Measurements from ENCODE around the gene PTGES3.

The PTGES3 gene

GRCh38 chr12:56628671-56629458 lies 59.2 kb downstream of the PTGES3 start:
- DNase-seq, result peak; percentile 54

- no peak for DNase-seq
Measured at GRCh38 chr12:56626701-56627100, 61.4 kb downstream of the PTGES3 start.

GRCh38 chr12:56622535-56622934 lies 65.5 kb downstream of the PTGES3 start:
- no peak for DNase-seq

- no peak for DNase-seq
Measured at GRCh38 chr12:56616925-56617324, 71.2 kb downstream of the PTGES3 start.

GRCh38 chr12:56616244-56616643 lies 71.8 kb downstream of the PTGES3 start:
- DNase-seq, result no peak

GRCh38 chr12:56614627-56615026 lies 73.5 kb downstream of the PTGES3 start:
- no peak for DNase-seq

Data from fibroblast of skin of back (primary cell).